DND-41 (cell line): ENCODE data around the gene PTCRA.
"Not testable (repeated sequence)": the region's sequence is repeated elsewhere in the genome, so short reads cannot be mapped to it uniquely, and the experiment has no call there.

Source experiments
- ATAC-seq: fragments of 200-7000 bp; cut with Tn5 transposase; 3 replicates; pipeline ENCODE4 v1.9.1; 2021; ENCODE audit warnings: low read depth; ENCODE audit not compliant: insufficient read depth
- DNase-seq: peaks from one replicate; pipeline ENCODE4 v3.0.0-alpha.2; 2020
- H2AFZ ChIP-seq: 2 replicates; pipeline ENCODE4 v1.6.0; 2012; ENCODE audit warnings: low read depth, low read length
- H3K27ac ChIP-seq: 2 replicates; pipeline ENCODE4 v1.5.1; 2012; ENCODE audit warnings: low read length, inconsistent platforms
- H3K27me3 ChIP-seq: fragments of 200-600 bp; sonication (generic); 2 replicates; pipeline ENCODE4 v1.6.0; 2012; ENCODE audit warnings: low read length, mild to moderate bottlenecking, inconsistent platforms; ENCODE audit not compliant: insufficient read depth, poor library complexity
- H3K36me3 ChIP-seq: 2 replicates; pipeline ENCODE4 v1.5.1; 2012; ENCODE audit warnings: low read length, inconsistent platforms; ENCODE audit not compliant: insufficient read depth
- H3K4me1 ChIP-seq: 2 replicates; pipeline ENCODE4 v1.5.1; 2012; ENCODE audit warnings: mild to moderate bottlenecking, low read length; ENCODE audit not compliant: insufficient read depth
- H3K4me2 ChIP-seq: 2 replicates; pipeline ENCODE4 v1.6.0; 2012; ENCODE audit warnings: mild to moderate bottlenecking, moderate library complexity, low read length, inconsistent platforms; ENCODE audit not compliant: insufficient read depth
- H3K4me3 ChIP-seq, 2 experiments: fragments of 200-600 bp in 1 of 2; shearing (Covaris generic) in 1 of 2; 2 replicates each; pipeline ENCODE4 v1.5.1; 2012 to 2016; ENCODE audit warnings: inconsistent platforms in 2 of 2, low read length in 2 of 2, mild to moderate bottlenecking in 2 of 2, low read depth in 1 of 2, moderate library complexity in 1 of 2
- H3K79me2 ChIP-seq: 2 replicates; pipeline ENCODE4 v1.6.0; 2012; ENCODE audit warnings: low read length, inconsistent platforms; ENCODE audit not compliant: insufficient read depth
- H3K9ac ChIP-seq: 2 replicates; pipeline ENCODE4 v1.6.0; 2012; ENCODE audit warnings: low read depth, mild to moderate bottlenecking, inconsistent platforms, low read length, moderate library complexity
- H3K9me3 ChIP-seq: 2 replicates; pipeline ENCODE4 v1.5.1; 2012; ENCODE audit warnings: low read length, moderate library complexity, mild to moderate bottlenecking, inconsistent platforms; ENCODE audit not compliant: insufficient read depth, severe bottlenecking
- H4K20me1 ChIP-seq: 2 replicates; pipeline ENCODE4 v1.6.0; 2012; ENCODE audit warnings: low read length; ENCODE audit not compliant: insufficient read depth
- CTCF ChIP-seq: IDR thresholded peaks from 2 replicates; pipeline ENCODE4 v1.5.1; 2012; ENCODE audit warnings: borderline replicate concordance, low read length, moderate library complexity, mild to moderate bottlenecking; ENCODE audit not compliant: poor library complexity, severe bottlenecking; ENCODE audit errors: extremely low read depth
- EZH2 ChIP-seq: IDR thresholded peaks from 3 replicates; pipeline ENCODE4 v1.6.1; 2012; ENCODE audit warnings: borderline replicate concordance, low read depth, mild to moderate bottlenecking, moderate library complexity, low read length, inconsistent platforms; ENCODE audit not compliant: severe bottlenecking

The PTCRA gene

GRCh38 chr6:42899871-42900270 is 16.0 kb upstream of the PTCRA start:
- H3K36me3 ChIP-seq, result no peaks in the 10 kb centered on the region
- H3K4me2 ChIP-seq, result no peak overlapping the region
- ATAC-seq, result no peak
- no peak for DNase-seq
- H3K4me1 ChIP-seq, result peaks cover 18% of the 10 kb centered on the region
- no peak overlapping the region for H3K4me3 ChIP-seq
- no peak overlapping the region for H3K9ac ChIP-seq
- no peaks in the 10 kb centered on the region for H3K27me3 ChIP-seq
- no peaks in the 10 kb centered on the region for H4K20me1 ChIP-seq
- TF ChIP-seq EZH2 (no peak), CTCF (no peak)
- no peaks in the 10 kb centered on the region for H3K9me3 ChIP-seq
- no peak overlapping the region for H3K27ac ChIP-seq
- H3K79me2 ChIP-seq, result no peaks in the 10 kb centered on the region
- H2AFZ ChIP-seq, result no peak overlapping the region

GRCh38 chr6:42901538-42901957 is 14.3 kb upstream of the PTCRA start:
- Histone ChIP-seq H3K36me3 (no peaks in the 10 kb centered on the region), H3K4me2 (peak overlapping the region; percentile 49), H3K27ac (no peak overlapping the region), H2AFZ (peak overlapping the region; percentile 67), H3K79me2 (no peaks in the 10 kb centered on the region), H3K9me3 (no peaks in the 10 kb centered on the region), H3K9ac (peak overlapping the region; percentile 39; the same call in 1 of the 2 replicates), H4K20me1 (no peaks in the 10 kb centered on the region), H3K4me3 (peak overlapping the region in 1 of 2 experiments; percentile 14; a peak in 1 of 4 replicates), H3K4me1 (peaks cover 18% of the 10 kb centered on the region), H3K27me3 (no peaks in the 10 kb centered on the region)
- DNase-seq, result peak; percentile 79
- TF ChIP-seq CTCF, result peak; percentile 91
- TF ChIP-seq EZH2, result no peak
- peak; percentile 97 for ATAC-seq

GRCh38 chr6:42902429-42903263 is 13.2 kb upstream of the PTCRA start:
- H3K4me2 ChIP-seq, H3K9ac ChIP-seq, H2AFZ ChIP-seq, H3K4me3 ChIP-seq, H3K79me2 ChIP-seq, H3K9me3 ChIP-seq, H4K20me1 ChIP-seq, DNase-seq, H3K36me3 ChIP-seq, H3K27me3 ChIP-seq, ATAC-seq, H3K27ac ChIP-seq: not testable (repeated sequence)
- H3K4me1 ChIP-seq, result peaks cover 18% of the 10 kb centered on the region

GRCh38 chr6:42904467-42904866 is 11.4 kb upstream of the PTCRA start:
- Histone ChIP-seq H3K4me3 (no peak overlapping the region), H2AFZ (no peak overlapping the region), H3K9ac (no peak overlapping the region), H3K4me2 (no peak overlapping the region), H3K79me2 (no peaks in the 10 kb centered on the region), H3K27me3 (no peaks in the 10 kb centered on the region), H3K36me3 (no peaks in the 10 kb centered on the region), H4K20me1 (no peaks in the 10 kb centered on the region), H3K4me1 (peaks cover 11% of the 10 kb centered on the region), H3K27ac (no peak overlapping the region), H3K9me3 (no peaks in the 10 kb centered on the region)
- DNase-seq (no peak), ATAC-seq (no peak)
- TF ChIP-seq EZH2, result no peak
- TF ChIP-seq CTCF, result no peak
